Measurements from ENCODE around the gene IST1. TPM values are rescaled to one million over a fixed set of nuclear protein-coding genes. Genes with fewer than 3 reads are reported as not detected.
A peak's percentile ranks its signal among the peaks of the same experiment; 100 is the strongest.

Gene IST1
- total and polyA plus RNA-seq, 12 donors: 80.6 to 140 (median 103) TPM

DNA sequence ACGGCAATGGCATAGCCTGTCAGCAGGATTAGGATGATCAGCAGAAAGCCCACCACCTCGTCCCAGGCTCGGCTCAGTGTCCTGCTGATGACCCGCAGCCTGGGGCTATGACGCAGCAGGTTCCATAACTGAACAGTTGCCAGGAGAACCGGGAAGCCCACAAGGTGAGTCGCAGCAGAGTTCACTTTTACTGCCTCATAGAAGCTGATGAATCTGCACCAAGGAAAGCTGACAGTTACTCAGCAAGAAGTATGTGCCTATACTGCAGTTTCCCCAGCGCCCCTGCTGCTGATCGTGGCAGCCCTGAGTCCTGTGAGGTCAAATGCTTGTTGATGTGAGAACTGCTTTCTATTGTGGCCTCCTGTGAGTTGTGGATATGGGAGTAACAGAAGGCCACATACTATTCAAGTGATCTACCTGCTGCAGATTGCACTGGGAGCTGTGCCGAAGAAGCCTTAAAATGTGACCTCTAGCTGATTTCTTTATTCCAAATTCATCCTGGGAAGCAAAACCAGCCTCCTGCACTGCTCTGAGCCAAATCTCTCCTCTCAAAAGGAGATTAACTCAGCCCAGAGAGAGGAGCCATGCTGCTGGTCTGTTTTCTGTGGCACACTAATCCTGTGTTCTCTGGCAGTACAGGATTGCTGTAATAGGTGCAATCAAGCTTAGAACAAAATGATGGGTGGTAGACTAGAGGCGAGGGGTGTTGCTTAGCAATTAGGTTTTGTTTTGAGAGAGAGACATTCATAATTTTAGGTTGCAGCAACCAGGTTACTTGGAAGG is 38.8 kb downstream of the IST1 start:
- intact Hi-C loops (cut with DNase I): loop anchor here in 2 of 10 donors (5.0 kb wide), 1 partner anchor 37 kb away; the partner anchor contains the start of gene IST1 (in 2 of the 2)
- ATAC-seq (peak in 5 of 8 donors; percentile 9 to 36 (median 19)), DNase-seq (no peak)
- H3K4me1 ChIP-seq: peaks cover 0 to 47% (median 30%) of the 10 kb centered on the region in 9 donors
- WGBS, 2 donors: 71 to 75% methylated on average over 11 of the region's 11 CpGs
- TF ChIP-seq, protein P1, sequence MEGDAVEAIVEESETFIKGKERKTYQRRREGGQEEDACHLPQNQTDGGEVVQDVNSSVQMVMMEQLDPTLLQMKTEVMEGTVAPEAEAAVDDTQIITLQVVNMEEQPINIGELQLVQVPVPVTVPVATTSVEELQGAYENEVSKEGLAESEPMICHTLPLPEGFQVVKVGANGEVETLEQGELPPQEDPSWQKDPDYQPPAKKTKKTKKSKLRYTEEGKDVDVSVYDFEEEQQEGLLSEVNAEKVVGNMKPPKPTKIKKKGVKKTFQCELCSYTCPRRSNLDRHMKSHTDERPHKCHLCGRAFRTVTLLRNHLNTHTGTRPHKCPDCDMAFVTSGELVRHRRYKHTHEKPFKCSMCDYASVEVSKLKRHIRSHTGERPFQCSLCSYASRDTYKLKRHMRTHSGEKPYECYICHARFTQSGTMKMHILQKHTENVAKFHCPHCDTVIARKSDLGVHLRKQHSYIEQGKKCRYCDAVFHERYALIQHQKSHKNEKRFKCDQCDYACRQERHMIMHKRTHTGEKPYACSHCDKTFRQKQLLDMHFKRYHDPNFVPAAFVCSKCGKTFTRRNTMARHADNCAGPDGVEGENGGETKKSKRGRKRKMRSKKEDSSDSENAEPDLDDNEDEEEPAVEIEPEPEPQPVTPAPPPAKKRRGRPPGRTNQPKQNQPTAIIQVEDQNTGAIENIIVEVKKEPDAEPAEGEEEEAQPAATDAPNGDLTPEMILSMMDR (IDR thresholded peaks at IDR 0.05): no peak
- peaks cover 0 to 66% (median 12%) of the 10 kb centered on the region in 9 donors for H3K36me3 ChIP-seq
- no peaks in the 10 kb centered on the region for H3K9me3 ChIP-seq
- H3K4me3 ChIP-seq: no peak overlapping the region
- H3K27me3 ChIP-seq: no peaks in the 10 kb centered on the region
- peak overlapping the region in 2 of 10 donors; percentile 23 to 24 for H3K27ac ChIP-seq

DNA sequence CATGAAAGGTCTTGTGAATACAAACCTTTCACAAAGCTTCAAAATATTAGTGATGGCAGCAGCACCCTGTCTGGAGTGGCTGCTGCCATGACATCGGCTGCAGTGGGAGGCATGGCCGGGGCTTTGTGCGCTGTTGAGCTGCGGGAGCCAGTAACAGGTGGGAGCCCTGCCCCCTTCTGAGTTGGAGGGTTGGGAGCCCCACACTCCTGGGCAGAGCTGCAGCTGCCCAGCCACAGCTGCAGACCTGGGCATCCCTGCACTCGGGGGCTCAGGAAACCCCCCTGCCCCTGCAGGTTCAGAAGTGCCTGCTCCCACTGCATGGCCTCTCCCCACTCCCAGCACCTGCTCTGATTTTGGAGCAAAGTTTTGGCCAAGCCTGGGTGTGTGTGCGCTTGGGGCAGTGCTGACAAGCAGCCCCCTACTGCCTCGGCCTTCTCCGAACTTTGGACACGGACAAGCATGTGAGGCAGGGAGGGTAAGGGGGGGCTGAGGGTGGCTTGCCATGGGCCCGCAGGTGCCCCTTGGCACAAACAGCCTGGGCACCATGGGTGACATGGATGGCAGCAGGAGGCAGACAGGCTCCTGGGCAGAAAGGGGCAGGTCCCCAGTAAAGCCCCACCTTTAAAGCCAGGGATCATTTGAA is 42.7 kb downstream of the IST1 start:
- no peak overlapping the region for H3K27ac ChIP-seq
- peaks cover 0 to 28% (median 10%) of the 10 kb centered on the region in 9 donors for H3K36me3 ChIP-seq
- H3K4me3 ChIP-seq: no peak overlapping the region
- peak in 2 of 8 donors; percentile 18 to 27 for ATAC-seq
- TF ChIP-seq, protein P1 (IDR thresholded peaks at IDR 0.05): no peak
- H3K9me3 ChIP-seq: no peaks in the 10 kb centered on the region
- WGBS, 2 donors: 89 to 90% methylated on average over 10 of the region's 10 CpGs
- intact Hi-C loops (cut with DNase I): loop anchor here in 1 of 10 donors (2.0 kb wide), 1 partner anchor 27 kb away; no protein-coding TSS in a partner anchor
- no peaks in the 10 kb centered on the region for H3K27me3 ChIP-seq
- DNase-seq: no peak
- H3K4me1 ChIP-seq: peaks cover 0 to 22% (median 10%) of the 10 kb centered on the region in 9 donors

DNA sequence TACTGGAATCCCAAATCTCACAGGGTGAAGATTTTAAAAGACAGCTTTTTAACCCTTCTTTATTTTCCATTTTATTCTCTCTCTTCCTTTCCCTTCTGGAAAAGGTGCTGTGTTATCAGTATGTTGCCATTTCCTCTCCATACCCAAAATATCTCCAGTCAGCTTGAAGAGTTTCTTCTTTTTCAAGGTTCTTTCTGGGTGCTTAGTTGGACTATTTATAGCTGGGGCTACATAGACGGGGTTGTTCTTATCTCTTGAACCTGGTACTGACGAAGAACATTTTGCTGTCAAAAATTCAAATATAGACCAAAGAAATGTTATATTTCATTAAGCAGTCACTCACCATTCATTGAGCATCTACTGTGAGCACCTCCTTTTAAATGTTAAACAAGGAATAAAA is 48.6 kb downstream of the IST1 start:
- WGBS, 2 donors: 10 to 12% methylated on average over 2 of the region's 2 CpGs
- peaks cover 0 to 7% (median 0%) of the 10 kb centered on the region in 9 donors for H3K4me1 ChIP-seq
- intact Hi-C loops (cut with DNase I): no loop called here
- ATAC-seq (no peak), DNase-seq (no peak)
- TF ChIP-seq, protein P1 (IDR thresholded peaks at IDR 0.05): no peak
- H3K4me3 ChIP-seq: no peak overlapping the region
- H3K27ac ChIP-seq: no peak overlapping the region
- H3K9me3 ChIP-seq: no peaks in the 10 kb centered on the region
- H3K36me3 ChIP-seq: no peaks in the 10 kb centered on the region
- H3K27me3 ChIP-seq: no peaks in the 10 kb centered on the region

DNA sequence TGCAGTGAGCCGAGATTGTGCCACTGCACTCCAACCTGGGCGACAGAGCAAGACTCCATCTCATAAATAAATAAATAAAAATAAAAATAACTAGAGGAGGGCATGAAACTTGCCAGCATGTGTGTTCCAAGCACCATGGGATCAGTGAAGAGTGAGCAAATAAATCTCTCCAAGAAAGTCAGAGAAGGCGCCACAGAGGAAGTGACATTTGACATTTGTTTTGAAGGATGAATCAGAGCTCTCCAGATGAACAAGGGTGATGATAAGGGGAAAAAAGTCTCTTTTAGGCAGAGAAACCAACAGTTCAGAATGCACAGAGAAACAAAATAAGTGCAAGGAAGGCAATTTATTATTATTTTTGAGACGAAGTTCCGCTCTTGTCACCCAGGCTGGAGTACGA is 50.3 kb downstream of the IST1 start:
- Histone ChIP-seq H3K36me3 (no peaks in the 10 kb centered on the region), H3K4me1 (peaks cover 0 to 7% (median 0%) of the 10 kb centered on the region in 9 donors), H3K9me3 (no peaks in the 10 kb centered on the region), H3K27me3 (no peaks in the 10 kb centered on the region), H3K4me3 (no peak overlapping the region), H3K27ac (no peak overlapping the region)
- intact Hi-C loops (cut with DNase I): no loop called here
- WGBS, 2 donors: 71 to 89% methylated on average over 6 of the region's 6 CpGs
- DNase-seq (no peak), ATAC-seq (no peak)
- TF ChIP-seq, protein P1 (IDR thresholded peaks at IDR 0.05): no peak
